ENCODE measurements around the gene GNA15. TPM values are rescaled to one million over a fixed set of nuclear protein-coding genes. Genes with fewer than 3 reads are reported as not detected.

The GNA15 gene
- total RNA-seq, 1 donor from 2014 or later, result 0.80 TPM

DNA sequence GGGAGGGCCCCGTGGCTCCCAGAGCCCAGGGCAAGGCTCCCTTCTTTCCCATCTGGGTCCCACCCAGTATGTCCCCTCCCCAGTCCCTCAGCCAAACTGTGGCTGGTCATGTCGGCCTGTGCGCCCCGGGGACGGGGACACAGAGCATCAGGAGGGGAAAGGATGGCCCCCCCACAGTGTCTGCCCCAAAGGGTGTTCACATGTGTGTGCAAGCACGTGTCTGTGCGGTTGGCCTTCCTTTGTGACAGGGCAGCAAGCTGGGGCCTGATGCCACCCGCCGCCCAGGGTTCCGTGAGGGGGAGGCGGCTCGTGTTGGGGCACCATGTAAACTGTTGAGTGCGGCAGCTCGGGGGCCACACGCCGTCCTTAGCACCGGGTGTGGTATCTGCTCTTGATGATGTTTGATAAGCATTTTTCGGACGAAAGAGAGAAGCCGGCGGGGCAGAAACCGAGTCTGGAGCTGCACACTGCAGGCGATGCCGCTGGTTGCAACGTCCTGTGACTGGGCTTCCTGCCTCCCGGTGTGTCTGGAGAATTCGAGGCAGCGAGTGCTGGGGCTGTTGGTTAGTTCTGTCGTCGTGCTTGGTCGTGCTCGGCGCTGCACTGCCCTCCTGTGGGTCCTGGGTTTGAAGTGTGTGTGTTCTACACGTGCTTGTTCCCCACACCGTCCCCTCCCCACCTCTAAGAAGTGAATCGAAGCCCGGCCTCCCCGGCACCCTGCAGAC, 23.3 kb upstream of the GNA15 start:
- ATAC-seq (ENCODE audit: low read depth) (no peak), DNase-seq (no peak)
- no peaks in the 10 kb centered on the region for H3K36me3 Mint-ChIP-seq (ENCODE audit: low read depth)
- no peak overlapping the region for H3K27ac Mint-ChIP-seq
- H3K27me3 Mint-ChIP-seq, result no peaks in the 10 kb centered on the region
- TF ChIP-seq, protein P1, sequence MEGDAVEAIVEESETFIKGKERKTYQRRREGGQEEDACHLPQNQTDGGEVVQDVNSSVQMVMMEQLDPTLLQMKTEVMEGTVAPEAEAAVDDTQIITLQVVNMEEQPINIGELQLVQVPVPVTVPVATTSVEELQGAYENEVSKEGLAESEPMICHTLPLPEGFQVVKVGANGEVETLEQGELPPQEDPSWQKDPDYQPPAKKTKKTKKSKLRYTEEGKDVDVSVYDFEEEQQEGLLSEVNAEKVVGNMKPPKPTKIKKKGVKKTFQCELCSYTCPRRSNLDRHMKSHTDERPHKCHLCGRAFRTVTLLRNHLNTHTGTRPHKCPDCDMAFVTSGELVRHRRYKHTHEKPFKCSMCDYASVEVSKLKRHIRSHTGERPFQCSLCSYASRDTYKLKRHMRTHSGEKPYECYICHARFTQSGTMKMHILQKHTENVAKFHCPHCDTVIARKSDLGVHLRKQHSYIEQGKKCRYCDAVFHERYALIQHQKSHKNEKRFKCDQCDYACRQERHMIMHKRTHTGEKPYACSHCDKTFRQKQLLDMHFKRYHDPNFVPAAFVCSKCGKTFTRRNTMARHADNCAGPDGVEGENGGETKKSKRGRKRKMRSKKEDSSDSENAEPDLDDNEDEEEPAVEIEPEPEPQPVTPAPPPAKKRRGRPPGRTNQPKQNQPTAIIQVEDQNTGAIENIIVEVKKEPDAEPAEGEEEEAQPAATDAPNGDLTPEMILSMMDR (IDR thresholded peaks at IDR 0.05), result no peak
- CTCF ChIA-PET, result no interaction called here
- no peak overlapping the region for H3K4me3 Mint-ChIP-seq
- H3K9me3 Mint-ChIP-seq, result no peaks in the 10 kb centered on the region
- intact Hi-C loops (cut with micrococcal nuclease), result no loop called here
- POLR2A ChIA-PET, result no interaction called here
- H3K4me1 Mint-ChIP-seq, result peaks cover 5% of the 10 kb centered on the region

- POLR2A ChIA-PET, result no interaction called here
- H3K27me3 Mint-ChIP-seq, result no peaks in the 10 kb centered on the region
Measured at GRCh38 chr19:3113100-3114017, 22.5 kb upstream of the GNA15 start.

DNA sequence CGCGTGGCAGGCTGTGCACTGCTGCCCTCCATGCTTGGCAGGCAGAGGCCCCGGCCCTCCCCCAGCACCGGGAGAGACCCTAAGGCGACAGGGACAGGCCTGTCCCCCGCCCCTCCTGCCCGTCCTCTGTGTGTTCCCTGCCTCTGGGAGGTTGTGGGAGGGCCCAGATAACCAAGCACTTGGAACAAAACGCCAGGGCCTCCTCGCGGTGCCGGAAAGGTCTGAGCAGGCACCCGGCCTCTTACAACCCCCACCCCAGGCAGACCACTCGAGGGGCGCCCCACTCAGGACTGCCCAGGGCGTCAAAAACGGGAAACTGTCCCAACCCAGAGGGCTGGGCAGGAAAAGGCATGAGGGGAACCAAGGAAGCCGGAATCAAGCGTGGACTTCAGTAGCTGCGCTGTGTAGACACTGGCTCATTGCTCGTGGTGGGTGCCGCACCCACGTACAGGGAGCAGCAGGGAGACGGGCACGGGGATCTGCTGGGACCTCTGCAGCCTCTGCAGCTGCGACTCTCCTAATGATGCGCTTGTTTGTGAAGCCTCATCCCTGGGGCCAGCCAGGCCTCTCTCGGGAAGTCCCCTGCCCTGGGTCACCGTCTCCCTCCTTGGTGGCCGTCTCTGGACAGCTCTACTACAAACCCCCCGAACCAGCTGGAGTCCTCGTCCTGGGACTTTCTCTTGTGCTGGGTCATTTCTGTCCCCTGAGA, 21.7 kb upstream of the GNA15 start:
- CTCF ChIA-PET, result interaction anchor here (1.2 kb wide), 1 partner anchor 15 kb away, joined by 4 read pairs; no protein-coding TSS in a partner anchor
- ATAC-seq (ENCODE audit: low read depth) (no peak), DNase-seq (no peak)
- POLR2A ChIA-PET, result no interaction called here
- TF ChIP-seq, protein P1 (IDR thresholded peaks at IDR 0.05), result no peak
- Mint-ChIP-seq H3K27ac (no peak overlapping the region), H3K4me3 (no peak overlapping the region), H3K4me1 (no peaks in the 10 kb centered on the region), H3K27me3 (no peaks in the 10 kb centered on the region), H3K36me3 (ENCODE audit: low read depth) (no peaks in the 10 kb centered on the region), H3K9me3 (no peaks in the 10 kb centered on the region)
- intact Hi-C loops (cut with micrococcal nuclease), result no loop called here

More at GRCh38 chr19:3113100-3114017, 22.5 kb upstream of the GNA15 start:
- Mint-ChIP-seq H3K4me1 (peaks cover 5% of the 10 kb centered on the region), H3K27ac (no peak overlapping the region), H3K36me3 (ENCODE audit: low read depth) (no peaks in the 10 kb centered on the region), H3K4me3 (no peak overlapping the region), H3K9me3 (no peaks in the 10 kb centered on the region)
- TF ChIP-seq, protein P1 (IDR thresholded peaks at IDR 0.05), result no peak
- no peak for ATAC-seq (ENCODE audit: low read depth)
- CTCF ChIA-PET, result no interaction called here
- intact Hi-C loops (cut with micrococcal nuclease), result no loop called here
- no peak for DNase-seq

DNA sequence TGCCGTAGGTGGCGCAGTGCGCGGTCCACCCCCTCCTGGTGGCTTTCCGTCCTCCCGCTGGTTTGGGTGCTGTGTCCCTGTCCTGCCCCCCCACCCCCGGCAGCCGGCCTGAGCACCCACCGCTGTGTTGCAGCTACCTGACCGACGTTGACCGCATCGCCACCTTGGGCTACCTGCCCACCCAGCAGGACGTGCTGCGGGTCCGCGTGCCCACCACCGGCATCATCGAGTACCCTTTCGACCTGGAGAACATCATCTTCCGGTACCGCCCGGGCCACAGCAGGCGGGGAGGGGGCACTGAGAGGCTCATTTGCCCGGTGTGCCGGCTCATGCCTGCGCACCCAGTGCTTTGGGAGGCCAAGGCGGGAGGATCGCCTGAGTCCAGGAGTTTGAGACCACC, 21.0 kb upstream of the GNA15 start:
- ChIA-PET POLR2A (no interaction called here), CTCF (interaction anchor here (0.6 to 1.2 kb wide), 2 partner anchors 15 to 151 kb away, joined by 4 to 5 read pairs; no protein-coding TSS in a partner anchor)
- H3K27ac Mint-ChIP-seq, result no peak overlapping the region
- H3K9me3 Mint-ChIP-seq, result no peaks in the 10 kb centered on the region
- intact Hi-C loops (cut with micrococcal nuclease), result no loop called here
- H3K27me3 Mint-ChIP-seq, result no peaks in the 10 kb centered on the region
- no peaks in the 10 kb centered on the region for H3K36me3 Mint-ChIP-seq (ENCODE audit: low read depth)
- H3K4me1 Mint-ChIP-seq, result no peaks in the 10 kb centered on the region
- TF ChIP-seq, protein P1 (IDR thresholded peaks at IDR 0.05), result no peak
- H3K4me3 Mint-ChIP-seq, result no peak overlapping the region
- ATAC-seq (ENCODE audit: low read depth), result no peak
- DNase-seq, result no peak
